IMR-90 (cell line): Measurements from ENCODE around the gene TSSC4. TPM values are rescaled to one million over a fixed set of nuclear protein-coding genes. Genes with fewer than 3 reads are reported as not detected.

Experiments used
- ATAC-seq: fragments of 200-7000 bp; cut with Tn5 transposase; 2 replicates; pipeline ENCODE4 v1.9.1; 2020; ENCODE audit warnings: low read depth, mild to moderate bottlenecking, moderate library complexity
- BruUV-seq: library from RNA; stranded (reverse); fragments of 400-500 nt; replicated peaks from 2 replicates; lab custom pipeline; 2021; lab: Mats Ljungman, UMichigan
- CTCF ChIA-PET: fragments of 300-600 bp; formaldehyde crosslinking; extraction: SDS; loops from one replicate; lab custom pipeline; 2021; ENCODE audit warnings: antibody characterized with exemption; lab: Yijun Ruan, JAX
- POLR2A ChIA-PET: fragments of 300-600 bp; sonication (Branson Sonifier 250); formaldehyde crosslinking; loops from one replicate; lab custom pipeline; 2022; ENCODE audit warnings: antibody characterized with exemption; ENCODE audit not compliant: unreplicated experiment; lab: Charles Lee
- DNase-seq: peaks from one replicate; pipeline ENCODE4 v3.0.0; 2013
- H2AFZ ChIP-seq: replicated peaks from 2 replicates; pipeline ENCODE3; 2013; ENCODE audit warnings: low read length, mild to moderate bottlenecking; ENCODE audit not compliant: poor library complexity
- H2AK5ac ChIP-seq: 2 replicates; pipeline ENCODE4 v1.6.1; 2013; ENCODE audit warnings: low read depth, low read length, inconsistent platforms
- H2AK9ac ChIP-seq: replicated peaks from 2 replicates; pipeline ENCODE3; 2013; ENCODE audit warnings: mild to moderate bottlenecking, low read depth, low read length, moderate library complexity; ENCODE audit not compliant: poor library complexity
- H2BK120ac ChIP-seq: 2 replicates; pipeline ENCODE4 v1.6.1; 2013; ENCODE audit warnings: low read depth, low read length, inconsistent platforms
- H2BK15ac ChIP-seq: 3 replicates; pipeline ENCODE4 v1.6.1; 2013; ENCODE audit warnings: low read depth, low read length, inconsistent platforms
- H2BK20ac ChIP-seq: 2 replicates; pipeline ENCODE4 v1.6.1; 2013; ENCODE audit warnings: low read depth, mild to moderate bottlenecking, inconsistent platforms, low read length, moderate library complexity
- H2BK5ac ChIP-seq: 2 replicates; pipeline ENCODE4 v1.6.1; 2013; ENCODE audit warnings: mild to moderate bottlenecking, low read depth, low read length, inconsistent platforms; ENCODE audit not compliant: poor library complexity, severe bottlenecking
- H3K14ac ChIP-seq: replicated peaks from 2 replicates; pipeline ENCODE4 v1.6.1; 2013; ENCODE audit warnings: low read depth, low read length, inconsistent platforms
- H3K18ac ChIP-seq: 2 replicates; pipeline ENCODE4 v1.6.1; 2013; ENCODE audit warnings: low read depth, low read length, control low read depth
- H3K23ac ChIP-seq: 2 replicates; pipeline ENCODE4 v1.6.1; 2013; ENCODE audit warnings: low read depth, low read length, inconsistent platforms
- H3K27ac ChIP-seq: 2 replicates; pipeline ENCODE4 v1.5.1; 2013; ENCODE audit warnings: mild to moderate bottlenecking, control low read depth, low read length; ENCODE audit not compliant: insufficient read depth
- H3K27me3 ChIP-seq: 2 replicates; pipeline ENCODE4 v1.6.1; 2013; ENCODE audit warnings: low read length; ENCODE audit not compliant: control insufficient read depth, insufficient read depth
- H3K36me3 ChIP-seq: 2 replicates; pipeline ENCODE4 v1.6.1; 2013; ENCODE audit warnings: low read length, mixed read lengths; ENCODE audit not compliant: control insufficient read depth, insufficient read depth
- H3K4ac ChIP-seq: 2 replicates; pipeline ENCODE4 v1.6.1; 2013; ENCODE audit warnings: low read depth, low read length, inconsistent platforms
- H3K4me1 ChIP-seq: 2 replicates; pipeline ENCODE4 v1.6.1; 2013; ENCODE audit warnings: low read length, mixed read lengths; ENCODE audit not compliant: control insufficient read depth, insufficient read depth
- H3K4me2 ChIP-seq: 2 replicates; pipeline ENCODE4 v1.6.1; 2013; ENCODE audit warnings: low read depth, mild to moderate bottlenecking, control low read depth, low read length, moderate library complexity
- H3K4me3 ChIP-seq: 2 replicates; pipeline ENCODE4 v1.5.1; 2013; ENCODE audit warnings: low read depth, mild to moderate bottlenecking, control low read depth, low read length, moderate library complexity; ENCODE audit not compliant: insufficient read depth
- H3K56ac ChIP-seq: 2 replicates; pipeline ENCODE4 v1.6.1; 2013; ENCODE audit warnings: low read length, inconsistent platforms; ENCODE audit not compliant: insufficient read depth; ENCODE audit errors: extremely low read depth
- H3K79me1 ChIP-seq, 2 experiments: 2 replicates each; pipeline ENCODE4 v1.6.1; 2013; ENCODE audit warnings: low read length in 2 of 2, inconsistent platforms in 1 of 2, low read depth in 1 of 2
- H3K9ac ChIP-seq: 2 replicates; pipeline ENCODE4 v1.6.1; 2013; ENCODE audit warnings: low read depth, low read length, control low read depth
- H3K9me1 ChIP-seq: 2 replicates; pipeline ENCODE4 v1.6.1; 2013; ENCODE audit warnings: low read length, inconsistent platforms; ENCODE audit not compliant: insufficient read depth
- H3K9me3 ChIP-seq: 2 replicates; pipeline ENCODE4 v1.6.1; 2013; ENCODE audit warnings: low read length; ENCODE audit not compliant: control insufficient read depth, insufficient read depth
- H4K20me1 ChIP-seq: 2 replicates; pipeline ENCODE4 v1.6.1; 2013; ENCODE audit warnings: low read length, inconsistent platforms; ENCODE audit not compliant: insufficient read depth
- H4K5ac ChIP-seq: 2 replicates; pipeline ENCODE4 v1.6.1; 2013; ENCODE audit warnings: mild to moderate bottlenecking, low read depth, low read length, control low read depth
- H4K8ac ChIP-seq, 2 experiments: 2 replicates each; pipeline ENCODE4 v1.6.1; 2013; ENCODE audit warnings: low read depth in 2 of 2, low read length in 2 of 2, control low read depth in 1 of 2, inconsistent platforms in 1 of 2
- H4K91ac ChIP-seq: 2 replicates; pipeline ENCODE4 v1.6.1; 2013; ENCODE audit warnings: low read depth, low read length, inconsistent platforms; ENCODE audit not compliant: insufficient read depth
- RAD21 ChIP-seq: IDR thresholded peaks from 2 replicates; pipeline ENCODE4 v1.6.1; 2012; ENCODE audit warnings: low read length, improper control_type of control experiment
- USF2 ChIP-seq: fragments of 150-350 bp; IDR thresholded peaks from 2 replicates; pipeline ENCODE4 v1.6.1; 2017; ENCODE audit warnings: mild to moderate bottlenecking, antibody characterized with exemption, low read length, low read depth
- WGBS, 2 experiments: methylation state at CpG; one replicate each; pipeline versions ENCODE4 v1.1.5 to v1.1.7; 2013; ENCODE audit warnings: missing lambda C conversion rate in 2 of 2; ENCODE audit not compliant: insufficient read length in 1 of 2; ENCODE audit errors: extremely low coverage in 2 of 2; 5-methylcytosine and 5-hydroxymethylcytosine counted together
- dilution Hi-C: fragments of 300-500 bp; cut with HindIII; formaldehyde crosslinking; loops from one replicate; pipeline ENCODE4 v1.14.3; 2018; ENCODE audit warnings: low sequenced_read_pairs; ENCODE audit not compliant: unreplicated experiment
- in situ Hi-C: fragments of 300-500 bp; cut with MboI; formaldehyde crosslinking; loops from 3 replicates; pipeline ENCODE4 v1.14.3; 2019; ENCODE audit warnings: low sequenced_read_pairs, inconsistent platforms, mixed read lengths
- intact Hi-C: fragments of 100-400 bp; cut with micrococcal nuclease; formaldehyde crosslinking; loops from 2 replicates; pipeline ENCODE4 v1.10.0; 2022
- polyA plus RNA-seq, 3 experiments: library from polyadenylated mRNA; depleted of rRNA; stranded (reverse); fragments of >200 nt; gene quantifications; 2 replicates each; pipeline ENCODE4 v1.2.3, GENCODE V29; 2012; ENCODE audit warnings: low replicate concordance in 1 of 3
- total RNA-seq: library from RNA; depleted of rRNA; stranded (reverse); fragments of >200 nt; gene quantifications from 2 replicates; pipeline ENCODE4 v1.2.3, GENCODE V29; 2012

TSSC4 gene
- total and polyA plus RNA-seq, 2 of the 4 experiments (the other 2 are of a cell fraction), result 34.9 to 40.0 TPM

GRCh38 chr11:2401436-2401984 lies 960 bp downstream of the TSSC4 start:
- Histone ChIP-seq H4K5ac (peak overlapping the region; percentile 92), H2BK15ac (no peak overlapping the region), H2AK5ac (peak overlapping the region; percentile 91), H3K23ac (peak overlapping the region; percentile 70), H4K20me1 (no peaks in the 10 kb centered on the region), H3K56ac (peak overlapping the region; percentile 92; the same call in 1 of the 2 replicates), H4K91ac (peak overlapping the region; percentile 88), H2BK5ac (no peak overlapping the region), H3K27me3 (no peaks in the 10 kb centered on the region), H3K4ac (peak overlapping the region; percentile 91), H3K9me3 (no peaks in the 10 kb centered on the region), H3K27ac (peak overlapping the region; percentile 67), H4K8ac (peak overlapping the region; percentile 91 to 99; a peak in 3 of 4 replicates), H3K9ac (peak overlapping the region; percentile 96), H2BK120ac (no peak overlapping the region), H2BK20ac (no peak overlapping the region), H3K4me2 (peak overlapping the region; percentile 85), H3K4me1 (peaks cover 9% of the 10 kb centered on the region), H3K79me1 (peaks cover 3 to 36% of the 10 kb centered on the region in 2 experiments; a peak in 3 of 4 replicates), H2AFZ (peak overlapping the region; percentile 94), H3K36me3 (peaks cover 26% of the 10 kb centered on the region), H3K9me1 (no peaks in the 10 kb centered on the region), H3K14ac (peak overlapping the region; percentile 81), H3K18ac (no peak overlapping the region), H3K4me3 (peak overlapping the region; percentile 90), H2AK9ac (peak overlapping the region; percentile 99)
- ATAC-seq, result no peak
- WGBS, 2 experiments, result 89% methylated on average over 6 of the region's 12 CpGs; no CpG with 5 or more reads in 1 of the 2 experiments
- dilution Hi-C loops (no loop called here), in situ Hi-C loops (no loop called here), intact Hi-C loops (no loop called here)
- POLR2A ChIA-PET, result interaction anchor here (0.9 kb wide), 1 partner anchor 25 kb away, joined by 5 read pairs; no protein-coding TSS in a partner anchor
- DNase-seq, result no peak
- no TSS peak for BruUV-seq
- CTCF ChIA-PET, result interaction anchor here (0.8 kb wide), 1 partner anchor 18 kb away, joined by 5 read pairs; no protein-coding TSS in a partner anchor
- TF ChIP-seq USF2, result no peak
- TF ChIP-seq RAD21, result no peak
